Vagina (tissue), 2 donors: ENCODE results near the gene CSNK1A1.

Experiments
- POLR2A ChIP-seq, 2 donors: fragments of 450-650 bp; IDR thresholded peaks; one replicate each; pipeline ENCODE4 v1.6.1; 2017; ENCODE audit warnings: antibody characterized with exemption in 2 of 2, mild to moderate bottlenecking in 2 of 2, moderate library complexity in 2 of 2
- POLR2AphosphoS5 ChIP-seq, 2 donors: sonication (generic); formaldehyde crosslinking; IDR thresholded peaks; one replicate each; pipeline ENCODE4 v1.9.0; 2017; ENCODE audit warnings: antibody characterized with exemption in 2 of 2, mild to moderate bottlenecking in 2 of 2, low read depth in 1 of 2; ENCODE audit not compliant: insufficient read depth in 1 of 2
- TF ChIP-seq, protein P1 (sequence below), 3 experiments: fragments of 450-650 bp in 2 of 3; fragments of 200-600 bp in 1 of 3; sonication (generic) in 1 of 3; IDR thresholded peaks; one replicate each; pipeline ENCODE4 v1.5.1; 2017 to 2019; ENCODE audit warnings: antibody characterized with exemption in 3 of 3, mild to moderate bottlenecking in 2 of 3, moderate library complexity in 2 of 3

DNA sequence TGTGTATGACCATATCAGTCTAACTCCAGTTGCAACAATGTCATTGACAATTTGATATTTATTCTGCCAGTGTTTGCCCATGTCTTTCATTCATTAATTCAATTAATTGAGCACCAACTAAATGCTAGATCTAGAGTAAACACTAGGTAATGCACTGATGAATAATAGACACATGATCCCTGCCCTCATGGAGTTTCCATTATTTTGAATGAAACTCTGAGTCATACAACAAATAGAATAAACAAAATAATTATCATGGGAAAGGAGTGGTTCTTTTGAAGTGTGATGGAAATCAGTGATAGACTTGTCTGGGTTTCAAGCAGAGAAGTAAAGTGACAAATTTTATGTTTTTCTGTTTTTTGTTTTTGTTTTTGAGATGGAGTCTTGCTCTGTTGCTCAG lies 34.7 kb upstream of the CSNK1A1 start:
- TF ChIP-seq, protein P1, sequence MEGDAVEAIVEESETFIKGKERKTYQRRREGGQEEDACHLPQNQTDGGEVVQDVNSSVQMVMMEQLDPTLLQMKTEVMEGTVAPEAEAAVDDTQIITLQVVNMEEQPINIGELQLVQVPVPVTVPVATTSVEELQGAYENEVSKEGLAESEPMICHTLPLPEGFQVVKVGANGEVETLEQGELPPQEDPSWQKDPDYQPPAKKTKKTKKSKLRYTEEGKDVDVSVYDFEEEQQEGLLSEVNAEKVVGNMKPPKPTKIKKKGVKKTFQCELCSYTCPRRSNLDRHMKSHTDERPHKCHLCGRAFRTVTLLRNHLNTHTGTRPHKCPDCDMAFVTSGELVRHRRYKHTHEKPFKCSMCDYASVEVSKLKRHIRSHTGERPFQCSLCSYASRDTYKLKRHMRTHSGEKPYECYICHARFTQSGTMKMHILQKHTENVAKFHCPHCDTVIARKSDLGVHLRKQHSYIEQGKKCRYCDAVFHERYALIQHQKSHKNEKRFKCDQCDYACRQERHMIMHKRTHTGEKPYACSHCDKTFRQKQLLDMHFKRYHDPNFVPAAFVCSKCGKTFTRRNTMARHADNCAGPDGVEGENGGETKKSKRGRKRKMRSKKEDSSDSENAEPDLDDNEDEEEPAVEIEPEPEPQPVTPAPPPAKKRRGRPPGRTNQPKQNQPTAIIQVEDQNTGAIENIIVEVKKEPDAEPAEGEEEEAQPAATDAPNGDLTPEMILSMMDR (IDR thresholded peaks at IDR 0.05): no peak
- TF ChIP-seq POLR2A (IDR thresholded peaks at IDR 0.05) (no peak), POLR2AphosphoS5 (IDR thresholded peaks at IDR 0.05; ENCODE audit: insufficient read depth in 1 of 2, low read depth in 1 of 2) (no peak)
